GM12892 (cell line): ENCODE results near the gene PTGER3.

ENCODE experiments used
- POLR2A ChIP-seq: IDR thresholded peaks from 2 replicates; pipeline ENCODE4 v1.6.1; 2011; ENCODE audit warnings: low read depth, low read length, control low read depth
- POLR2AphosphoS5 ChIP-seq: IDR thresholded peaks from 2 replicates; pipeline ENCODE4 v1.6.1; 2011; ENCODE audit warnings: low read depth, low read length, control low read depth

GRCh38 chr1:71047635-71048607 is at the start of gene PTGER3:
- TF ChIP-seq POLR2A (no peak), POLR2AphosphoS5 (no peak)
